ENCODE results near the gene PARVB. TPM values are rescaled to one million over a fixed set of nuclear protein-coding genes. Genes with fewer than 3 reads are reported as not detected.

The PARVB gene
- total RNA-seq, 4 donors from 2014 or later, result 33.5 to 73.5 (median 41.5) TPM

DNA sequence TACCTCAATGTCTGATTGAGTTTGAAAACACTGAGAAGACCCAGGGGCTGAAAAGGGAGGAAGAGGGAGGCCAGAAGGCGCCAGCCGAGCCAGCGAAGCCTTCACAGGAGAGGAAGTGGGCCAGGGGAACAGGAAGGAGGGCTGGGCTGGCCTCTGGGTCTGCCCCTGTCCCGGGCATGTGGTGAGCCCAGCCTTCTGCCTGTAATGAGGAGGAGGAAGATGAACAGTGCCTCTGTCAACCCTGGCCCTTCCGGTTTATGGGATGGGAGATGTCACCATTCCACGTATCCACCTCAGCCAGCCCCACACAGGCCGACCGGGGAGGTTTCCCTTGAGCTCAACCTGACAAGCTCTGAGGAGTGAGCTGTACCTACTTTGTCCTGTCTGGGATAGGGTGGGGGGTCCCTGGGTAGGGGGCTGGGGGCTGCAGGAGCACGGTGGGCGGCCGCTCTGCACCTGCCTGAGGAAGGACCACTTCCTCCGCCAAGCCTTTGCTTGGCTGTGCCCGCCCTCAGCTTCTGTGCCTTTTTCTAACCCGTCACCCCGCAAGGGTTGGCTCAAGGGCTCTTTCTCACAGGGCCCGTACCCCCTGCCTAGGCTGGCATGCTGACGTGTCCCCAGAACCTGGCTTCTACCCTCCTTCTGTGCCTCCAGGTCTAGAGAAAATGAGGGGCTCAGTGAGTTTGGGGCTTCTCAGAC is 158.6 kb downstream of the PARVB start:
- Histone ChIP-seq H3K27ac (peak overlapping the region in 3 of 4 donors; percentile 66 to 78 (median 76)), H3K4me3 (peak overlapping the region in 2 of 4 donors; percentile 38 to 44), H3K36me3 (no peaks in the 10 kb centered on the region), H3K27me3 (peaks cover 0 to 8% of the 10 kb centered on the region in 2 donors), H3K9me3 (no peaks in the 10 kb centered on the region), H3K4me1 (no peaks in the 10 kb centered on the region)
- 67 to 75% methylated on average over 17 of the region's 17 CpGs for WGBS, 2 donors
- DNase-seq (ENCODE audit: low spot score in 2 of 2), result peak in 1 of 2 donors; percentile 34
- peak in 1 of 2 donors; percentile 41 for TF ChIP-seq EP300 (IDR thresholded peaks at IDR 0.05)
- TF ChIP-seq, protein P1, sequence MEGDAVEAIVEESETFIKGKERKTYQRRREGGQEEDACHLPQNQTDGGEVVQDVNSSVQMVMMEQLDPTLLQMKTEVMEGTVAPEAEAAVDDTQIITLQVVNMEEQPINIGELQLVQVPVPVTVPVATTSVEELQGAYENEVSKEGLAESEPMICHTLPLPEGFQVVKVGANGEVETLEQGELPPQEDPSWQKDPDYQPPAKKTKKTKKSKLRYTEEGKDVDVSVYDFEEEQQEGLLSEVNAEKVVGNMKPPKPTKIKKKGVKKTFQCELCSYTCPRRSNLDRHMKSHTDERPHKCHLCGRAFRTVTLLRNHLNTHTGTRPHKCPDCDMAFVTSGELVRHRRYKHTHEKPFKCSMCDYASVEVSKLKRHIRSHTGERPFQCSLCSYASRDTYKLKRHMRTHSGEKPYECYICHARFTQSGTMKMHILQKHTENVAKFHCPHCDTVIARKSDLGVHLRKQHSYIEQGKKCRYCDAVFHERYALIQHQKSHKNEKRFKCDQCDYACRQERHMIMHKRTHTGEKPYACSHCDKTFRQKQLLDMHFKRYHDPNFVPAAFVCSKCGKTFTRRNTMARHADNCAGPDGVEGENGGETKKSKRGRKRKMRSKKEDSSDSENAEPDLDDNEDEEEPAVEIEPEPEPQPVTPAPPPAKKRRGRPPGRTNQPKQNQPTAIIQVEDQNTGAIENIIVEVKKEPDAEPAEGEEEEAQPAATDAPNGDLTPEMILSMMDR (IDR thresholded peaks at IDR 0.05), result no peak
- TF ChIP-seq POLR2A (IDR thresholded peaks at IDR 0.05), result peak in 1 of 2 donors; percentile 39

DNA sequence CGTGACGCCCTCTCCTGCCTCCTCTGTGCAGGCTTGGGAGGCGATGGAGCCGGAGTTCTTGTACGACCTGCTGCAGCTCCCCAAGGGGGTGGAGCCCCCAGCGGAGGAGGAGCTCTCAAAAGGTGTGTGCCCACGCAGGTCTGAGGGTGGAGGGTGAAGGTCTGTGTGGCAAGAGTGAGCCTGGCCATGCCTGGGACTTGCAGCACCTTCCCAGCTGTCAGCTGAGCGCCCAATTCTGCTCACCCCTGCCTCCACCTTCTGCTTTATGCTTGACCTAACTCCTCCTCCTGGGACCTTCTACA is 159.1 kb downstream of the PARVB start:
- H3K4me3 ChIP-seq, result no peak overlapping the region
- peaks cover 0 to 8% of the 10 kb centered on the region in 2 donors for H3K27me3 ChIP-seq

DNA sequence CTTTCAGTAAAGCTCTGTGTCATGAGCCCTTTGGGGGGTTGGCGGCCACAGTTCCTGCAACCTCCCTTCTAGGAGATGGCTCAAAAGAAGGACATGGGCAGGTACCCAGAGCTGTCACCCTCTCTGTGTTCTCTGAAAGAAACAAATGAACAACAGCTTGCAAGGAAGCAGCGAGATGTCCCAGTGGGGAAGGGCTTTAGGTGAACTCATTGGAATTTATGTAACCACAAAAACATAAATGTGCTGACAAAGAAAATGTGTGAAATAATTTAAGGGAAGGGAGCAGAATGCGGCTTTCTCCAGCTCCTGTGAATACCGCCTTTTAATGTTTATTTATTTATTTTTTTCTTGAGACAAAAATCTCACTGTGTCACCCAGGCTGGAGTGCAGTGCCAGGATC is 159.9 kb downstream of the PARVB start:
- TF ChIP-seq POLR2A (IDR thresholded peaks at IDR 0.05) (no peak), EP300 (IDR thresholded peaks at IDR 0.05) (no peak)
- TF ChIP-seq, protein P1 (IDR thresholded peaks at IDR 0.05), result no peak
- Histone ChIP-seq H3K27me3 (peaks cover 0 to 8% of the 10 kb centered on the region in 2 donors), H3K9me3 (no peaks in the 10 kb centered on the region), H3K4me1 (no peaks in the 10 kb centered on the region), H3K36me3 (no peaks in the 10 kb centered on the region), H3K4me3 (no peak overlapping the region), H3K27ac (no peak overlapping the region)
- 41 to 58% methylated on average over 4 of the region's 4 CpGs for WGBS, 2 donors
- DNase-seq (ENCODE audit: low spot score in 2 of 2), result no peak

More for the DNA sequence above, 159.1 kb downstream of the PARVB start:
- WGBS, 2 donors, result 66 to 67% methylated on average over 6 to 8 of the region's 8 CpGs
- no peaks in the 10 kb centered on the region for H3K9me3 ChIP-seq
- no peak for TF ChIP-seq EP300 (IDR thresholded peaks at IDR 0.05)
- TF ChIP-seq, protein P1 (IDR thresholded peaks at IDR 0.05), result no peak
- TF ChIP-seq POLR2A (IDR thresholded peaks at IDR 0.05), result no peak
- H3K27ac ChIP-seq, result peak overlapping the region in 2 of 4 donors; percentile 65 to 78
- no peaks in the 10 kb centered on the region for H3K36me3 ChIP-seq
- no peak for DNase-seq (ENCODE audit: low spot score in 2 of 2)
- H3K4me1 ChIP-seq, result no peaks in the 10 kb centered on the region

DNA sequence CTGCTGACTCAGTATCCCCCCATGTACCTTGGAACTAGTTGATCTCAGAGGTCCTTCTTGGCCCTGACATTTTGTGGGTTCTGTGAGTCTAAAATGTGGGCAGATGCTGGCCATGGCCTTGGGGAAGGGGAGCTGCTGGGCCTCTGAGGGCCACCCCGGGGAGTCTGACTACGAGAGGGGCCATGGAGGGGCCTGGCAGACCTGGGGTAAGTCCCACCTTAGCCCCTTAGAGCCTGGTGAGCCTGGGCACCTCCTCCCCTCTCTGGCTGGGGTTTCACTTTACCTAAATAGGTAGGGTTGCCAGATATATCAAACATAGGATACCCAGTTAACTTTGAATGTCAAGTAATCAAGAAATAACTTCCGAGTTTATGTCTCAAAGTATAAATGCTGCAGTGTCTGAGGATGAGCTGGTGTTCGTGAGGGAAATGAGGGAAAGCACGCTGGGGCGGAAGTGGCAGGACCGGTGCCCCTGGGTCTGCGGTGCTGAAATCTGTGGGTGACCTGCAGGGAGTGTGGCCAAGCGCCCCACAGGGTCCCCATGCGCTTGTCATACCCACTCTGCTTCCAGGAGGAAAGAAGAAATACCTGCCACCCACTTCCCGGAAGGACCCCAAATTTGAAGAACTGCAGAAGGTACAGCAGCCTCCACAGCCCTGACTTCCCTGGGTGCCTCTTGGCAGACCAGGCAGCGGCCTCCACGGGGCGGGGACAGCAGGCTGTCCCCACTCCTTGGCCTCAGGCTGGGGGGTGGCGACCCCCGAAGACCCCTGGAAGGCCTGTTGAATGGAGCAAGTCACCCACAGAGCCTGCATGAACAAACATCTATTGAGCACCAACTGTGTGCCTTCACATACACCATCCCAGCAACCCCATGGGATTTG is 161.4 kb downstream of the PARVB start:
- DNase-seq (ENCODE audit: low spot score in 2 of 2), result no peak
- no peak for TF ChIP-seq EP300 (IDR thresholded peaks at IDR 0.05)
- no peak for TF ChIP-seq POLR2A (IDR thresholded peaks at IDR 0.05)
- TF ChIP-seq, protein P1 (IDR thresholded peaks at IDR 0.05), result no peak
- WGBS, 2 donors, result 87 to 88% methylated on average over 14 to 15 of the region's 16 CpGs
- no peak overlapping the region for H3K27ac ChIP-seq
- H3K4me3 ChIP-seq, result no peak overlapping the region
- H3K4me1 ChIP-seq, result no peaks in the 10 kb centered on the region
- H3K9me3 ChIP-seq, result no peaks in the 10 kb centered on the region
- H3K27me3 ChIP-seq, result peaks cover 0 to 8% of the 10 kb centered on the region in 2 donors
- no peaks in the 10 kb centered on the region for H3K36me3 ChIP-seq

DNA sequence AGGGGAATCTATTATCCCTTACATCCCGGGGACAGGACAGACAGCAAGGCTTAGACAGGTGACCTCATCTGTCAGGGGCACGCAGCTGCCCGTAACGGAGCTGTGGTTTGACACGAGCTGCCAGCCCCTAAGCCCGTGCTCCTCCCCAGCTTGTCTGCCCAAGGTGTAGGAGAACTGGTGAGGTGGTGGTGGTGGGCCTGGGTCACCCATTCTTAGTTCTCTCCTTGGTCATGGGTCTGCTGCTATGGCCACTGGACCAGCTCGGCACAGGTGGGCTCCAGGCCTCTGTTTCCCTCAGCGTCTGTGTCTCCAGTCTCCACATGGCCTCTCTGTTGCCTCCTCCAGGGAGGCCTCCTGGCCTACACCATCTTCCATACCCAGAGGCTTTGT is 162.0 kb downstream of the PARVB start:
- no peak for DNase-seq (ENCODE audit: low spot score in 2 of 2)

More for the DNA sequence above, 162.0 kb downstream of the PARVB start:
- Histone ChIP-seq H3K27me3 (peaks cover 0 to 7% of the 10 kb centered on the region in 2 donors), H3K27ac (no peak overlapping the region), H3K36me3 (no peaks in the 10 kb centered on the region), H3K4me3 (no peak overlapping the region), H3K9me3 (no peaks in the 10 kb centered on the region), H3K4me1 (no peaks in the 10 kb centered on the region)
- TF ChIP-seq EP300 (IDR thresholded peaks at IDR 0.05) (no peak), POLR2A (IDR thresholded peaks at IDR 0.05) (no peak)
- TF ChIP-seq, protein P1 (IDR thresholded peaks at IDR 0.05), result no peak
- WGBS, 2 donors, result 81 to 86% methylated on average over 3 to 5 of the region's 8 CpGs
